Measurements from ENCODE around the gene CGB8.
"Not testable (repeated sequence)": the region's sequence is repeated elsewhere in the genome, so short reads cannot be mapped to it uniquely, and the experiment has no call there.

Gene CGB8

GRCh38 chr19:49064768-49065611 is 16.1 kb upstream of the CGB8 start, which contains the start of gene NTF4:
TSS of gene NTF4 (minus strand) at chr19:49064818. CDS start at chr19:49061997, 2,821 bp downstream.
- no peak for DNase-seq

DNA sequence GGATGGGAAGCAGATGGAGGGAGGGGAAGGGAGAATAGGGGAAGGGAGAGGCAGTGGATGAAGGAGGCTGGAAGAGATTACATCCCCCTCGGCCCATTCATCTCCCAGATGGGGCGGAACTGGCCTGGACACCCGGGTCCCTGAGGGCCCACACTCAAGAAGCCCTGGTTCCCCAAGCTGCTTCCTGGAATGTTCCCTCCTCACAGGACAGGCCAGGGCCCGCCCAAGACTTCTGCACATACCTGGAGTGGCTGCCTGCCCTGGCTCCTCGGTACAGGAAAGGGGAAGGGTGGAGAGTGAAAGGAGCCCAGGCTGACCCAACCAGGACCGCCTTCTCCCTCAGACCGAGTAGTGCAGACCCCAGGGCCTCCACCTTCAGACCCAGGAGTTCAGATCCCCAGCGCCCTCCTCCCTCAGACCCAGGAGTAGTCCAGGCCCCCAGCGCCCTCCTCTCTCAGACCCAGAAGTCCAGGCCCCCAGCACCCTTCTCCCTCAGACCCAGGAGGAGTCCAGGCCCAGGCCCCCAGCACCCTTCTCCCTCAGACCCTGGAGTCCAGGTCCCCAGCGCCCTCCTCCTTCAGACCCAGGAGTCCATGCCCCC is 15.2 kb upstream of the CGB8 start:
- DNase-seq = no peak

GRCh38 chr19:49061445-49061844 is 12.5 kb upstream of the CGB8 start:
- DNase-seq = no peak

DNA sequence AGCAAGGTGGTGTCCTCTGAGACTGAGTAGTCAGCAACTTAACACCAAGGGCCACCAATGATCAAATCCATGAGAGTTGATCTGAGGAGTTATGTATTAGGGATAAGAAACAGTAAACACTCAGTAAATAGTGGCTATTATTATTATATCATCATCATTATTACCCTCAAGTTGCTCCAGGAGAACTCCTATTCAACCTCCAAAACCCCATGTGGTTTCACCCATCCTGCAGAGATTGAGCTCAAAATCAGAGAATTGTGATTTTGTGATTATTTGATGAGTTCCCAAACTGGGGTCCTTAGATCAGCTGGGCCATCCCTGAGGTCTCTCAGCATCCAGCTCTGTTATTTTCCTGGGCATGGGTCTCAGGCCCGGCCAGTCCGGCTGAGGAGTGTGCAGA is 12.1 kb upstream of the CGB8 start:
- DNase-seq = no peak

GRCh38 chr19:49059053-49059452 is 10.1 kb upstream of the CGB8 start:
- DNase-seq = no peak

GRCh38 chr19:49058562-49058961 is 9.7 kb upstream of the CGB8 start:
- DNase-seq = no peak

- DNase-seq = peak; percentile 23 to 34
Measured at GRCh38 chr19:49057636-49058234, 8.8 kb upstream of the CGB8 start, which contains the start of gene CGB7. TSS of gene CGB7 (minus strand) at chr19:49057749. CDS start at chr19:49055375, 2,374 bp downstream.

DNA sequence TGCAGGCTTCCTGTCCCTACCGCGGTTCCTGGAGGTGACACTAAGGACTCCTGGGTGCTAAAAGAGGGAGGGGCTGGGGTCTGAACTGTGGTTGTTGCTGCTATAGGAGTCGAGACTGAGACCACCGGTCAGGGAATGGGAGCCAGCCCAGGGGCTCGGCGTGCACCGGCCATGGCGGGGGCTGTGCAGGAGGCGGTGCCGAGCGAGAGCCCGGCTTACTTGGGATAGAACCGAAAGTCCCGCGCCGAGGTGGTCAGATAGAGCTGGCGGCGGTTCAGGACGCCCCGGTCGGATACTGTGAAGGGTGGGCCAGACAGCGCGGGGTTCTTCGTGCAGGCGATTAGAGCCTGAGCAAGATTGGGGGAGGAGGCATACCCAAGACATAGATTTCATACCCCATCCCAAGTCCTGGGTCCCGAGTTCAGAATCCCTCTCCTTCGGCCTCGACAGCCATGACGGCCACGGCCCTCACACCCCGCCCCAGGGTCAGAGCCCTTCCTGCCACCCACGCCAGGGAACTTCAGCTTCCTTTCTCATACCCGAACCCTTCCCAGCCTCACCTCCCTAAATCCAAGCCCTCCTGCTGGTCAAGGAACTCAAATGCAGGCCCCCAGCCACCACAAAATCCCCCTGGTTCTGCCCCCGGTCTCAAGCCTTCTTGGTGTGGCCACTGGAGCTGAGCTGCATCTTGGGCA is 8.1 kb upstream of the CGB8 start:
- not testable (repeated sequence) for DNase-seq

- peak; percentile 38 to 50 for DNase-seq
Measured at GRCh38 chr19:49056101-49056901, 7.4 kb upstream of the CGB8 start.

DNA sequence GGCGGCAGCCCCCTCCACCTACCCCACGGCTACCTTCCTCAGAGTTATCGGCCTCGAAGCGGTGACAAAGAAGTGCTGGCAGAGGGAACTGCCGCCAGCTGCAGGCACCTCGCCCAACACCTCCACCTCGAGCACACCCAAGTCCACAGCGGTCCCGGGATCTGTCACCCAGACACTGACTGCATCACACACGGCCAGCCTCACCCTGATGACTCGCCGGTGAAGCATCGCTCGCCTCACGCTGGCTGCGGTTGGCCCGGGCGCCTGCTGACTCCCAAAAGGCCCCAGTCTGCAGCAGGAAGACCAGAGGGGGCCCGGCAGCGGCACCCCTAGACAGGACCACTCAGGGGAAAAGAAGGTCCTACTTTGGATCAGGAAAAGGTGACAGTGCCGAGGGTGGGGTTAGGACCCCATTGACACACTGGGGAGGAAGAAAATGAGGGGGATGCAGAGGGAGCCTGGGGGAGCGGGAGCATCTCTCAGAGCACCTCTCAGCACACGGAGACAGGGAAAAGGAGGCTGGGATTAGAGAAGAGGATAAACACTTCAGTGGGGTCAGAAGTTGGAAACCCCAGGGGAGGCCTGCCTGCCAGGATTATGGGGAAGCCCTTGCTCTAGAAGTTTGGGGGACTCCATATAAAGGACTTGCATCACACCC is 1.6 kb upstream of the CGB8 start:
- DNase-seq = not testable (repeated sequence)

- DNase-seq = not testable (repeated sequence)
Measured at GRCh38 chr19:49049834-49050233, 923 bp upstream of the CGB8 start.

DNA sequence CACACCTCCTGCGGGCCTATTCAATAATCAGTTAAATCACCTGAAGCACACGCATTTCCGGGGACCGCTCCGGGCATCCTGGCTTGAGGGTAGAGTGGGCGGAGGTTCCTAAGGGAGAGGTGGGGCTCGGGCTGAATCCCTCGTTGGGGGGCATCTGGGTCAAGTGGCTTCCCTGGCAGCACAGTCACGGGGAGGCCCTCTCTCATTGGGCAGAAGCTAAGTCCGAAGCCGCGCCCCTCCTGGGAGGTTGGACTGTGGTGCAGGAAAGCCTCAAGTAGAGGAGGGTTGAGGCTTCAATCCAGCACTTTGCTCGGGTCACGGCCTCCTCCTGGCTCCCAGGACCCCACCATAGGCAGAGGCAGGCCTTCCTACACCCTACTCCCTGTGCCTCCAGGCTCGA is 5.4 kb downstream of the CGB8 start, which contains the start of gene CGB5:
Gene CGB5, plus strand, starts transcription at position 301 of the 400 bp plus-strand sequence. CDS start 362 bp downstream, outside the sequence.
- DNase-seq = not testable (repeated sequence)

DNA sequence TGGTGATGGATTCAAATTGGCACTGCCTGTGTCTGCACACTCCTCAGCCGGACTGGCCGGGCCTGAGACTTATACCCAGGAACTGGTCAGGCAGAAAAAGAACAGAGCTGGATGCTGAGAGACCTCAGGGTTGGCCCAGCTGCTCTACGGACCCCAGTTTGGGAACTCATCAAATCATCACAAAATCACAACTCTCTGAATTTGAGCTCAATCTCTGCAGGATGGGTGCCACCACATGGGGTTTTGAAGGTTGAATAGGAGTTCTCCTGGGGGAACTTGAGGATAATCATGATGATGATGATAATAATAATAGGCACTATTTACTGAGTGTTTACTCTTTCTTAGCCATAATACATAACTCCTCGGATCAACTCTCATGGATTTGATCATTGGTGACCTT is 6.2 kb downstream of the CGB8 start:
- DNase-seq = not testable (repeated sequence)

DNA sequence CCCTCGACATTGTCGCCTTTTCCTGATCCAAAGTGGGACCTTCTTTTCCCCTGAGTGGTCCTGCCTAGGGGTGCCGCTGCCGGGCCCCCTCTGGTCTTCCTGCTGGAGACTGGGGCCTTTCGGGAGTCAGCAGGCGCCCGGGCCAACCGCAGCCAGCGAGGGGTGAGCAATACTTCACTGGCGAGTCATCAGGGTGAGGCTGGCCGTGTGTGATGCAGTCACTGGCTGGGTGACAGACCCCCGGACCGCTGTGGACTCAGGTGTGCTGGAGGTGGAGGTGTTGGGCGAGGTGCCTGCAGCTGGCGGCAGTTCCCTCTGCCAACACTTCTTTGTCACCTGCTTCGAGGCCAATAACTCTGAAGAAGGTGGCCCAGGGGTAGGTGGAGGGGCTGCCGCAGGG is 6.7 kb downstream of the CGB8 start:
- DNase-seq = no peak

DNA sequence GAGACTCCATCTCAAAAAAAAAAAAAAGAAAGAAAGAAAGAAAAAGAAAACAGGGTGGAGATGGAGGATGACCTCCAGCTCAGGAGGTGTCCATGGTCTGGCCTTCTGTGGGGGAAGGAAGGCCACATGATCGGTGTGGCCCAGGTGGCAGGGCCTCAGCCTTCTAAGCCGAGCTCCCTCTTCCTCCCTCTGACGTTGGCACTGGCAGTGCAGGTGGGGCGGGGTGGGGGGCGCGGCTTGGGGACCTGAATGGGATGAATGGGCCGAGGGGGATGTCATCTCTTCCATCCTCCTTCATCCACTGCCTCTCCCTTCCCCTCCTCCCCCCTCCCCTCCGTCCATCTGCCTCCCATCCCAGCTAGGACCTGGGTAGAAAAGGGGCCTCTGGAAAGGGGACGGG is 9.2 kb downstream of the CGB8 start:
- not testable (repeated sequence) for DNase-seq

DNA sequence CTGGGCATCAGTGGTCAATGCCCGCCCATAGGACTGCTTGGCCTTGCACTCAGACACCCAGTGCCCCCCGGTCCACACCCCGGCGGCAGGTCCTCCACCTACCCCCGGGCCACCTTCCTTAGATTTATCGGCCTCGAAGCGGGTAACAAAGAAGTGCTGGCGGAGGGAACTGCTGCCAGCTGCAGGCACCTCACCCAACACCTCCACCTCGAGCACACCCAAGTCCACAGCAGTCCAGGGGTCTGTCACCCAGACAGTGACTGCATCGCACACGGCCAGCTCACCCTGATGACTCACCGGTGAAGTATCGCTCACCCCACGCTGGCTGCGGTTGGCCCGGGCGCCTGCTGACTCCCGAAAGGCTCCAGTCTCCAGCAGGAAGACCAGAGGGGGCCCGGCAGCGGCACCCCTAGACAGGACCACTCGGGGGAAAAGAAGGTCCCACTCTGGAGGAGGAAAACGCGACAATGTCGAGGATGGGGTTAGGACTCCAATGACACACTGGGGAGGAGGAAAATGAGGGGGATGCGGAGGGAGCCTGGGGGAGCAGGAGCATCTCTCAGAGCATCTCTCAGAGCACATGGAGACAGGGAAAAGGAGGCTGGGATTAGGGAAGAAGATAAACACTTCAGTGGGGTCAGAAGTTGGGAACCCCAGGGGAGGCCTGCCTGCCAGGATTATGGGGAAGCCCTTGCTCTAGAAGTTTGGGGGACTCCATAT is 10.2 kb downstream of the CGB8 start:
- DNase-seq = not testable (repeated sequence)

DNA sequence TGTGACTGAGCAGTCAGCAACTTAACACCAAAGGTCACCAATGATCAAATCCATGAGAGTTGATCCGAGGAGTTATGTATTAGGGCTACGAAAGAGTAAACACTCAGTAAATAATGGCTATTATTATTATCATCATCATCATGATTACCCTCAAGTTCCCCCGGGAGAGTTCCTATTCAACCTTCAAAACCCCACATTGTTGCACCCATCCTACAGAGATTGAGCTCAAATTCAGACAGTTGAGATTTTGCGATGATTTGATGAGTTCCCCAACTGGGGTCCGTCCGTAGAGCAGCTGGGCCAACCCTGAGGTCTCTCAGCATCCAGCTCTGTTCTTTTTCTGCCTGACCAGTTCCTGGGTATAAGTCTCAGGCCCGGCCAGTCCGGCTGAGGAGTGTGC is 10.8 kb downstream of the CGB8 start:
- DNase-seq = not testable (repeated sequence)

- DNase-seq = peak; percentile 22 to 32
Measured at GRCh38 chr19:49036815-49037214, 12.1 kb downstream of the CGB8 start, which contains the start of gene CGB1. TSS of gene CGB1 (minus strand) at chr19:49036895. CDS start at chr19:49036711, 184 bp downstream.

- peak; percentile 53 to 64 for DNase-seq
Measured at GRCh38 chr19:49031642-49032301, 17.1 kb downstream of the CGB8 start, which contains the start of gene CGB2. TSS of gene CGB2 (plus strand) at chr19:49031890. CDS start at chr19:49032096, 206 bp downstream.

DNA sequence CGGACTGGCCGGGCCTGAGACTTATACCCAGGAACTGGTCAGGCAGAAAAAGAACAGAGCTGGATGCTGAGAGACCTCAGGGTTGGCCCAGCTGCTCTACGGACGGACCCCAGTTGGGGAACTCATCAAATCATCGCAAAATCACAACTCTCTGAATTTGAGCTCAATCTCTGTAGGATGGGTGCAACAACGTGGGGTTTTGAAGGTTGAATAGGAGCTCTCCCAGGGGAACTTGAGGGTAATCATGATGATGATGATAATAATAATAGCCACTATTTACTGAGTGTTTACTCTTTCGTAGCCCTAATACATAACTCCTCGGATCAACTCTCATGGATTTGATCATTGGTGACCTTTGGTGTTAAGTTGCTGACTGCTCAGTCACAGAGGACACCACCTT is 18.6 kb downstream of the CGB8 start:
- not testable (repeated sequence) for DNase-seq

Measured in CD4-positive, alpha-beta T cell treated with Interleukin-4 for 1 hour (primary cell).